Vagina (tissue), 2 donors: ENCODE data around the gene CA7.

Experiments
- CTCF ChIP-seq, 3 experiments: fragments of 450-650 bp in 2 of 3; fragments of 200-600 bp in 1 of 3; sonication (generic) in 1 of 3; IDR thresholded peaks; one replicate each; pipeline ENCODE4 v1.5.1; 2017 to 2019; ENCODE audit warnings: antibody characterized with exemption in 3 of 3, mild to moderate bottlenecking in 2 of 3, moderate library complexity in 2 of 3
- POLR2AphosphoS5 ChIP-seq, 2 donors: sonication (generic); formaldehyde crosslinking; IDR thresholded peaks; one replicate each; pipeline ENCODE4 v1.9.0; 2017; ENCODE audit warnings: antibody characterized with exemption in 2 of 2, mild to moderate bottlenecking in 2 of 2, low read depth in 1 of 2; ENCODE audit not compliant: insufficient read depth in 1 of 2

GRCh38 chr16:66898207-66898606, 54.0 kb downstream of the CA7 start:
- TF ChIP-seq POLR2AphosphoS5 (IDR thresholded peaks at IDR 0.05; ENCODE audit: insufficient read depth in 1 of 2, low read depth in 1 of 2) (no peak), CTCF (IDR thresholded peaks at IDR 0.05) (no peak)
